NCI-H2227 (cell line): Measurements from ENCODE around the gene BMPR1A.
"Not testable (repeated sequence)": the region's sequence is repeated elsewhere in the genome, so short reads cannot be mapped to it uniquely, and the experiment has no call there.

ENCODE experiments used
- DNase-seq: peaks from one replicate; lab custom pipeline; 2025; ENCODE audit not compliant: unreplicated experiment; lab: John Stamatoyannopoulos, UW

The BMPR1A gene

GRCh38 chr10:86837663-86838062, 81.2 kb downstream of the BMPR1A start:
- DNase-seq: no peak

GRCh38 chr10:86840498-86840897, 84.1 kb downstream of the BMPR1A start:
- DNase-seq: no peak

- no peak for DNase-seq
Measured at GRCh38 chr10:86846088-86846487, 89.7 kb downstream of the BMPR1A start.

GRCh38 chr10:86848747-86849146, 92.3 kb downstream of the BMPR1A start:
- no peak for DNase-seq

- no peak for DNase-seq
Measured at GRCh38 chr10:86849181-86849894, 92.9 kb downstream of the BMPR1A start.

GRCh38 chr10:86850481-86850880, 94.1 kb downstream of the BMPR1A start:
- no peak for DNase-seq

GRCh38 chr10:86851328-86852207, 95.1 kb downstream of the BMPR1A start:
- DNase-seq: no peak

- not testable (repeated sequence) for DNase-seq
Measured at GRCh38 chr10:86853582-86853981, 97.2 kb downstream of the BMPR1A start.

- no peak for DNase-seq
Measured at GRCh38 chr10:86855513-86855912, 99.1 kb downstream of the BMPR1A start.

GRCh38 chr10:86856156-86856555, 99.7 kb downstream of the BMPR1A start:
- DNase-seq: no peak

GRCh38 chr10:86857128-86857721, 100.8 kb downstream of the BMPR1A start:
- DNase-seq: no peak

- DNase-seq: no peak
Measured at GRCh38 chr10:86858011-86858410, 101.6 kb downstream of the BMPR1A start.

GRCh38 chr10:86861351-86861750, 104.9 kb downstream of the BMPR1A start:
- DNase-seq: no peak

- DNase-seq: no peak
Measured at GRCh38 chr10:86862373-86862772, 106.0 kb downstream of the BMPR1A start.

- no peak for DNase-seq
Measured at GRCh38 chr10:86862786-86863483, 106.5 kb downstream of the BMPR1A start.

- no peak for DNase-seq
Measured at GRCh38 chr10:86863484-86863842, 107.0 kb downstream of the BMPR1A start.

GRCh38 chr10:86865011-86865811, 108.8 kb downstream of the BMPR1A start:
- DNase-seq: not testable (repeated sequence)

GRCh38 chr10:86867149-86867548, 110.7 kb downstream of the BMPR1A start:
- DNase-seq: no peak

GRCh38 chr10:86868353-86868752, 111.9 kb downstream of the BMPR1A start:
- peak; percentile 68 for DNase-seq

GRCh38 chr10:86870679-86871078, 114.3 kb downstream of the BMPR1A start:
- DNase-seq: no peak
